H9 (cell line): ENCODE measurements around the gene SLAMF6. TPM values are rescaled to one million over a fixed set of nuclear protein-coding genes. Genes with fewer than 3 reads are reported as not detected.

ENCODE experiments used
- DNase-seq: peaks from one replicate; pipeline ENCODE4 v3.0.0-alpha.2; 2017
- H2AFZ ChIP-seq: one replicate; pipeline ENCODE4 v1.6.1; 2013; ENCODE audit warnings: mild to moderate bottlenecking, low read length, control low read depth, moderate library complexity
- H2AK5ac ChIP-seq: 2 replicates; pipeline ENCODE4 v1.6.1; 2013; ENCODE audit warnings: low read length, control low read depth, mixed read lengths; ENCODE audit not compliant: insufficient read length
- H2BK120ac ChIP-seq: one replicate; pipeline ENCODE4 v1.6.1; 2013; ENCODE audit warnings: low read depth, mild to moderate bottlenecking, low read length, control low read depth, inconsistent platforms; ENCODE audit not compliant: poor library complexity, severe bottlenecking
- H2BK12ac ChIP-seq: 2 replicates; pipeline ENCODE4 v1.6.1; 2013; ENCODE audit warnings: low read length, control low read depth, mixed read lengths, low read depth; ENCODE audit not compliant: insufficient read length
- H2BK15ac ChIP-seq: 2 replicates; pipeline ENCODE4 v1.6.1; 2013; ENCODE audit warnings: low read depth, low read length, control low read depth
- H2BK20ac ChIP-seq: one replicate; pipeline ENCODE4 v1.6.1; 2013; ENCODE audit warnings: low read depth, mild to moderate bottlenecking, low read length, control low read depth, inconsistent platforms; ENCODE audit not compliant: poor library complexity, severe bottlenecking
- H2BK5ac ChIP-seq: 2 replicates; pipeline ENCODE4 v1.6.1; 2013; ENCODE audit warnings: low read length, control low read depth, mixed read lengths; ENCODE audit not compliant: insufficient read length
- H3K14ac ChIP-seq: 2 replicates; pipeline ENCODE4 v1.6.1; 2013; ENCODE audit warnings: low read length, control low read depth; ENCODE audit not compliant: insufficient read depth
- H3K18ac ChIP-seq: 2 replicates; pipeline ENCODE4 v1.6.1; 2013; ENCODE audit warnings: low read depth, mild to moderate bottlenecking, mixed read lengths, low read length, control low read depth; ENCODE audit not compliant: insufficient read length
- H3K23ac ChIP-seq: 2 replicates; pipeline ENCODE4 v1.6.1; 2013; ENCODE audit warnings: low read length, control low read depth, mixed read lengths, low read depth; ENCODE audit not compliant: insufficient read length
- H3K23me2 ChIP-seq: 2 replicates; pipeline ENCODE4 v1.6.1; 2013; ENCODE audit warnings: low read depth, mild to moderate bottlenecking, mixed read lengths, low read length, control low read depth; ENCODE audit not compliant: insufficient read length, poor library complexity, severe bottlenecking
- H3K27ac ChIP-seq: 2 replicates; pipeline ENCODE4 v1.5.1; 2013; ENCODE audit warnings: low read length, control low read depth, mixed read lengths, low read depth; ENCODE audit not compliant: insufficient read length
- H3K27me3 ChIP-seq: 2 replicates; pipeline ENCODE4 v1.6.1; 2013; ENCODE audit warnings: low read length, control low read depth, inconsistent platforms; ENCODE audit not compliant: insufficient read depth
- H3K4ac ChIP-seq: 2 replicates; pipeline ENCODE4 v1.6.1; 2013; ENCODE audit warnings: low read depth, mild to moderate bottlenecking, control low read depth, inconsistent platforms, low read length, moderate library complexity
- H3K4me1 ChIP-seq: 2 replicates; pipeline ENCODE4 v1.6.1; 2013; ENCODE audit warnings: low read length, control low read depth, inconsistent platforms; ENCODE audit not compliant: insufficient read depth
- H3K4me2 ChIP-seq: 2 replicates; pipeline ENCODE4 v1.6.1; 2013; ENCODE audit warnings: low read length, control low read depth, mixed read lengths; ENCODE audit not compliant: insufficient read length, insufficient read depth
- H3K56ac ChIP-seq: 2 replicates; pipeline ENCODE4 v1.6.1; 2013; ENCODE audit warnings: low read depth, mild to moderate bottlenecking, mixed read lengths, low read length, control low read depth; ENCODE audit not compliant: insufficient read length
- H3K79me1 ChIP-seq: 2 replicates; pipeline ENCODE4 v1.6.1; 2013; ENCODE audit warnings: low read depth, mild to moderate bottlenecking, moderate library complexity, low read length, control low read depth, inconsistent platforms; ENCODE audit not compliant: insufficient read depth, poor library complexity, severe bottlenecking
- H3K79me2 ChIP-seq: 2 replicates; pipeline ENCODE4 v1.6.1; 2013; ENCODE audit warnings: low read length, control low read depth, inconsistent platforms; ENCODE audit not compliant: insufficient read depth
- H3K9ac ChIP-seq: 2 replicates; pipeline ENCODE4 v1.6.1; 2013; ENCODE audit warnings: low read length, control low read depth, mixed read lengths; ENCODE audit not compliant: insufficient read length; ENCODE audit errors: extremely low read depth
- H3K9me3 ChIP-seq: one replicate; pipeline ENCODE4 v1.6.1; 2013; ENCODE audit warnings: low read depth, low read length, inconsistent platforms; ENCODE audit not compliant: control insufficient read depth
- H3T11ph ChIP-seq: one replicate; pipeline ENCODE4 v1.6.1; 2013; ENCODE audit warnings: mild to moderate bottlenecking, low read length, control low read depth, inconsistent platforms
- H4K20me1 ChIP-seq: one replicate; pipeline ENCODE4 v1.6.1; 2013; ENCODE audit not compliant: control insufficient read depth, insufficient read length, insufficient read depth
- H4K5ac ChIP-seq: 2 replicates; pipeline ENCODE4 v1.6.1; 2013; ENCODE audit warnings: low read depth, mild to moderate bottlenecking, mixed read lengths, low read length, control low read depth; ENCODE audit not compliant: insufficient read length
- H4K8ac ChIP-seq: replicated peaks from 2 replicates; pipeline ENCODE4 v1.6.1; 2013; ENCODE audit warnings: low read length, control low read depth, mixed read lengths, low read depth; ENCODE audit not compliant: insufficient read length
- H4K91ac ChIP-seq: 2 replicates; pipeline ENCODE4 v1.6.1; 2013; ENCODE audit warnings: low read depth, mild to moderate bottlenecking, moderate library complexity, mixed read lengths, low read length, control low read depth; ENCODE audit not compliant: insufficient read length
- H3K27ac Mint-ChIP-seq, 3 experiments: 2 replicates in 2 of 3; 3 replicates in 1 of 3; pipeline ENCODE4 v1.8.0; 2020 to 2021; ENCODE audit warnings: mixed read lengths in 3 of 3, mild to moderate bottlenecking in 1 of 3, moderate library complexity in 1 of 3
- H3K27me3 Mint-ChIP-seq: 2 replicates; pipeline ENCODE4 v1.8.0; 2021; ENCODE audit warnings: low read depth, mild to moderate bottlenecking, moderate library complexity, mixed read lengths
- H3K36me3 Mint-ChIP-seq, 3 experiments: 2 replicates in 2 of 3; 3 replicates in 1 of 3; pipeline ENCODE4 v1.8.0; 2020 to 2021; ENCODE audit warnings: low read depth in 3 of 3, mixed read lengths in 3 of 3; ENCODE audit not compliant: insufficient read depth in 1 of 3
- H3K4me1 Mint-ChIP-seq, 2 experiments: 2 replicates each; pipeline ENCODE4 v1.8.0; 2020; ENCODE audit warnings: mixed read lengths in 2 of 2
- H3K4me3 Mint-ChIP-seq, 2 experiments: 2 replicates in 1 of 2; 3 replicates in 1 of 2; pipeline ENCODE4 v1.8.0; 2020 to 2021; ENCODE audit warnings: mild to moderate bottlenecking in 2 of 2, mixed read lengths in 2 of 2, moderate library complexity in 1 of 2
- H3K9me3 Mint-ChIP-seq, 2 experiments: 2 replicates in 1 of 2; 3 replicates in 1 of 2; pipeline ENCODE4 v1.8.0; 2020; ENCODE audit warnings: mild to moderate bottlenecking in 2 of 2, mixed read lengths in 2 of 2, moderate library complexity in 1 of 2
- WGBS: extraction: QIAGEN DNeasy Blood & Tissue Kit; methylation state at CpG from one replicate; pipeline ENCODE4 v1.1.7; 2013; ENCODE audit warnings: missing lambda C conversion rate, low lambda C conversion rate, mixed read lengths; ENCODE audit not compliant: insufficient read length; ENCODE audit errors: extremely low coverage; 5-methylcytosine and 5-hydroxymethylcytosine counted together
- total RNA-seq: library from RNA; stranded (reverse); gene quantifications from 2 replicates; pipeline ENCODE4 v1.2.1, GENCODE V29; 2021
- TF ChIP-seq, protein P1 (sequence below): fragments of 200-600 bp; sonication (generic); conservative IDR thresholded peaks from 3 replicates; pipeline ENCODE4 v1.8.0; 2021; ENCODE audit warnings: antibody characterized with exemption, mild to moderate bottlenecking

Gene SLAMF6
- total RNA-seq, 1 experiment from 2014 or later = not detected

DNA sequence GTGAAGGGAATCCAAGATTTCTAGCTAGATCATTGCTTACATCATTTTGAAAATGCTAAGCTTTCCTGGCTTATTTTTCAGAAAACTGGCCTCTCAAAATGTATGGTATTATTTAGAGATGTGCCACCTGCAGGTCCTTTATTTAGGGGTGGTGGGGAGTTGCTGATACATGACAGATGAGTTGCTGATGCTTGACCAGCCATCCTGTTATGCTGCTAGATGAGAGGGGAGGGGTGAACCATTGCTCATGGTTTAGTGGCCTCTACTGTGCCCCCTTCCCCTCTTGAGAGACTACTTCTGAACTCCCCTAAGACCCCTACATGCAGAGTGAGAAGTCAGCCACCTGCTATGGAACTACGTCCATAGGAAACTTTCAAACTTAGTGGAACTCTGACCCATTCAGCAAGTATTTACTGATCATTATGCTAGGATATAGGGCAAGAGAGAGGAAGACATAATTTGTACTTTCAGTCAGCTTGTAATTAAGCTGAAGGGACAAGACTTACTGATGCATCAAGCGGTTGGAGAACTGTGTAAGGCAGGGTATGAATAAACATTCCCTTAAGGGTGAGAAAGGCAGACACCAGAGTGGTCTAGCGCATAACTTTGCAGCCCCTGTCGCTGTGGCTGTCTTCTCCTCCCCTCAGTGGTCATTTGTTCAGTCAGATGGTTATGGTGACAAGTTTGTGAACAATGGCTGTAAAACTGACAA, 34.6 kb downstream of the SLAMF6 start:
- no peak overlapping the region for H3K14ac ChIP-seq
- WGBS = no CpG with 5 or more reads among the region's 4 CpGs
- H2AK5ac ChIP-seq = no peak overlapping the region
- peaks cover 18 to 32% of the 10 kb centered on the region in 2 experiments for H3K4me1 Mint-ChIP-seq
- H3K27ac Mint-ChIP-seq = no peak overlapping the region
- H3K9me3 Mint-ChIP-seq = peaks cover 0 to 3% of the 10 kb centered on the region in 2 experiments; a peak in 1 of 5 replicates
- no peak overlapping the region for H3K23ac ChIP-seq
- H3K18ac ChIP-seq = no peak overlapping the region
- H3K79me2 ChIP-seq = no peaks in the 10 kb centered on the region
- H3K23me2 ChIP-seq = no peaks in the 10 kb centered on the region
- H3K4ac ChIP-seq = no peak overlapping the region
- H3K9me3 ChIP-seq = no peaks in the 10 kb centered on the region
- no peaks in the 10 kb centered on the region for H3K27me3 ChIP-seq
- no peak for DNase-seq
- H3K36me3 Mint-ChIP-seq = peaks cover 3 to 6% (median 5%) of the 10 kb centered on the region in 3 experiments; a peak in 6 of 7 replicates
- H2AFZ ChIP-seq = no peak overlapping the region
- H2BK20ac ChIP-seq = no peak overlapping the region
- H4K5ac ChIP-seq = no peak overlapping the region
- H3K4me3 Mint-ChIP-seq = no peak overlapping the region
- no peaks in the 10 kb centered on the region for H3K79me1 ChIP-seq
- no peaks in the 10 kb centered on the region; the same call in none of the 2 replicates for H3K27me3 Mint-ChIP-seq
- peaks cover 2% of the 10 kb centered on the region; the same call in 1 of the 2 replicates for H3K4me1 ChIP-seq
- no peak overlapping the region for H2BK5ac ChIP-seq
- no peak overlapping the region for H3K4me2 ChIP-seq
- no peak overlapping the region for H3T11ph ChIP-seq
- no peak overlapping the region for H4K91ac ChIP-seq
- TF ChIP-seq, protein P1, sequence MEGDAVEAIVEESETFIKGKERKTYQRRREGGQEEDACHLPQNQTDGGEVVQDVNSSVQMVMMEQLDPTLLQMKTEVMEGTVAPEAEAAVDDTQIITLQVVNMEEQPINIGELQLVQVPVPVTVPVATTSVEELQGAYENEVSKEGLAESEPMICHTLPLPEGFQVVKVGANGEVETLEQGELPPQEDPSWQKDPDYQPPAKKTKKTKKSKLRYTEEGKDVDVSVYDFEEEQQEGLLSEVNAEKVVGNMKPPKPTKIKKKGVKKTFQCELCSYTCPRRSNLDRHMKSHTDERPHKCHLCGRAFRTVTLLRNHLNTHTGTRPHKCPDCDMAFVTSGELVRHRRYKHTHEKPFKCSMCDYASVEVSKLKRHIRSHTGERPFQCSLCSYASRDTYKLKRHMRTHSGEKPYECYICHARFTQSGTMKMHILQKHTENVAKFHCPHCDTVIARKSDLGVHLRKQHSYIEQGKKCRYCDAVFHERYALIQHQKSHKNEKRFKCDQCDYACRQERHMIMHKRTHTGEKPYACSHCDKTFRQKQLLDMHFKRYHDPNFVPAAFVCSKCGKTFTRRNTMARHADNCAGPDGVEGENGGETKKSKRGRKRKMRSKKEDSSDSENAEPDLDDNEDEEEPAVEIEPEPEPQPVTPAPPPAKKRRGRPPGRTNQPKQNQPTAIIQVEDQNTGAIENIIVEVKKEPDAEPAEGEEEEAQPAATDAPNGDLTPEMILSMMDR = no peak
- no peak overlapping the region for H2BK120ac ChIP-seq
- no peak overlapping the region for H2BK15ac ChIP-seq
- H4K20me1 ChIP-seq = no peaks in the 10 kb centered on the region
- no peak overlapping the region for H2BK12ac ChIP-seq
- no peak overlapping the region for H3K9ac ChIP-seq
- no peak overlapping the region for H3K27ac ChIP-seq
- H3K56ac ChIP-seq = no peak overlapping the region
- H4K8ac ChIP-seq = no peak overlapping the region
